ENCODE measurements around the gene NGF.

Gene NGF

GRCh38 chr1:115278211-115278610 lies 59.8 kb downstream of the NGF start:
- DNase-seq (ENCODE audit: low read depth) = no peak

GRCh38 chr1:115277276-115277675 lies 60.8 kb downstream of the NGF start:
- DNase-seq (ENCODE audit: low read depth) = no peak

- no peak for DNase-seq (ENCODE audit: low read depth)
Observed at GRCh38 chr1:115275216-115275615, 62.8 kb downstream of the NGF start.

GRCh38 chr1:115274467-115274866 lies 63.6 kb downstream of the NGF start:
- DNase-seq (ENCODE audit: low read depth) = no peak

GRCh38 chr1:115266729-115267421 lies 71.2 kb downstream of the NGF start:
- no peak for DNase-seq (ENCODE audit: low read depth)

- DNase-seq (ENCODE audit: low read depth) = no peak
Observed at GRCh38 chr1:115265099-115265498, 73.0 kb downstream of the NGF start.

- no peak for DNase-seq (ENCODE audit: low read depth)
Observed at GRCh38 chr1:115262886-115263285, 75.2 kb downstream of the NGF start.

GRCh38 chr1:115261496-115261895 lies 76.6 kb downstream of the NGF start:
- DNase-seq (ENCODE audit: low read depth) = no peak

- DNase-seq (ENCODE audit: low read depth) = no peak
Observed at GRCh38 chr1:115258302-115258866, 79.7 kb downstream of the NGF start.

- DNase-seq (ENCODE audit: low read depth) = no peak
Observed at GRCh38 chr1:115257591-115257990, 80.5 kb downstream of the NGF start.

GRCh38 chr1:115255154-115255553 lies 82.9 kb downstream of the NGF start:
- DNase-seq (ENCODE audit: low read depth) = no peak

GRCh38 chr1:115252585-115252984 lies 85.5 kb downstream of the NGF start:
- DNase-seq (ENCODE audit: low read depth) = no peak

- DNase-seq (ENCODE audit: low read depth) = no peak
Observed at GRCh38 chr1:115251856-115252255, 86.2 kb downstream of the NGF start.

- no peak for DNase-seq (ENCODE audit: low read depth)
Observed at GRCh38 chr1:115251340-115251748, 86.7 kb downstream of the NGF start.

GRCh38 chr1:115246526-115246925 lies 91.5 kb downstream of the NGF start:
- DNase-seq (ENCODE audit: low read depth) = no peak

- DNase-seq (ENCODE audit: low read depth) = no peak
Observed at GRCh38 chr1:115245227-115245626, 92.8 kb downstream of the NGF start.

- DNase-seq (ENCODE audit: low read depth) = no peak
Observed at GRCh38 chr1:115242543-115242942, 95.5 kb downstream of the NGF start.

GRCh38 chr1:115241309-115241708 lies 96.7 kb downstream of the NGF start:
- no peak for DNase-seq (ENCODE audit: low read depth)

GRCh38 chr1:115240297-115240696 lies 97.8 kb downstream of the NGF start:
- no peak for DNase-seq (ENCODE audit: low read depth)

- DNase-seq (ENCODE audit: low read depth) = no peak
Observed at GRCh38 chr1:115239426-115239825, 98.6 kb downstream of the NGF start.

GRCh38 chr1:115239148-115239422 lies 99.0 kb downstream of the NGF start:
- no peak for DNase-seq (ENCODE audit: low read depth)

- DNase-seq (ENCODE audit: low read depth) = no peak
Observed at GRCh38 chr1:115238336-115239147, 99.5 kb downstream of the NGF start.

GRCh38 chr1:115237507-115237906 lies 100.5 kb downstream of the NGF start:
- DNase-seq (ENCODE audit: low read depth) = no peak

GRCh38 chr1:115237023-115237422 lies 101.0 kb downstream of the NGF start:
- no peak for DNase-seq (ENCODE audit: low read depth)
